Fibroblast of skin of abdomen (primary cell): ENCODE data around the gene RFWD3. TPM values are rescaled to one million over a fixed set of nuclear protein-coding genes. Genes with fewer than 3 reads are reported as not detected.
"Not testable (repeated sequence)": the region's sequence is repeated elsewhere in the genome, so short reads cannot be mapped to it uniquely, and the experiment has no call there.

Experiments
- DNase-seq: peaks from one replicate; pipeline ENCODE4 v3.0.0-alpha.2; 2013
- polyA plus RNA-seq, 2 experiments: library from polyadenylated mRNA; unstranded; fragments of 120-200 nt; gene quantifications; one replicate each; pipeline ENCODE4 v1.2.1, GENCODE V29; 2013; ENCODE audit not compliant: insufficient read length in 2 of 2

Gene RFWD3
- 19.0 TPM for polyA plus RNA-seq (2013, experiment 1 of 2; ENCODE audit: insufficient read length)
- polyA plus RNA-seq (2013, experiment 2 of 2; ENCODE audit: insufficient read length), result 17.7 TPM

GRCh38 chr16:74666425-74667254 is at the start of gene RFWD3:
Gene RFWD3, minus strand, starts transcription at chr16:74666877. Its CDS starts 5,428 bp downstream, at chr16:74661449.
- peak; percentile 99 for DNase-seq

- no peak for DNase-seq
These were observed 49.7 kb upstream of the RFWD3 start for GRCh38 chr16:74716355-74716754.

- DNase-seq, result no peak
These were observed 47.2 kb upstream of the RFWD3 start for GRCh38 chr16:74713876-74714275.

GRCh38 chr16:74713325-74713724 is 46.6 kb upstream of the RFWD3 start:
- no peak for DNase-seq

GRCh38 chr16:74711938-74712337 is 45.3 kb upstream of the RFWD3 start:
- no peak for DNase-seq

- DNase-seq, result no peak
These were observed 43.7 kb upstream of the RFWD3 start for GRCh38 chr16:74710401-74710800.

- DNase-seq, result peak; percentile 56
These were observed 42.8 kb upstream of the RFWD3 start for GRCh38 chr16:74709441-74709877.

GRCh38 chr16:74700438-74701225 is 34.0 kb upstream of the RFWD3 start, which contains the start of gene MLKL:
Gene MLKL, minus strand, starts transcription at chr16:74700862. Its CDS starts 5,105 bp downstream, at chr16:74695757.
- DNase-seq, result peak; percentile 42

GRCh38 chr16:74700116-74700437 is 33.4 kb upstream of the RFWD3 start:
- no peak for DNase-seq

- DNase-seq, result no peak
These were observed 33.0 kb upstream of the RFWD3 start for GRCh38 chr16:74699666-74700065.

GRCh38 chr16:74698222-74698621 is 31.5 kb upstream of the RFWD3 start:
- DNase-seq, result no peak

GRCh38 chr16:74695450-74696422 is 29.1 kb upstream of the RFWD3 start:
- peak; percentile 89 for DNase-seq

GRCh38 chr16:74691093-74691855 is 24.6 kb upstream of the RFWD3 start:
- no peak for DNase-seq

GRCh38 chr16:74682556-74682955 is 15.9 kb upstream of the RFWD3 start:
- no peak for DNase-seq

- DNase-seq, result no peak
These were observed 14.0 kb upstream of the RFWD3 start for GRCh38 chr16:74680681-74681080.

GRCh38 chr16:74679983-74680382 is 13.3 kb upstream of the RFWD3 start:
- no peak for DNase-seq

GRCh38 chr16:74677868-74678267 is 11.2 kb upstream of the RFWD3 start:
- no peak for DNase-seq

- DNase-seq, result no peak
These were observed 7.2 kb upstream of the RFWD3 start for GRCh38 chr16:74673876-74674275.

GRCh38 chr16:74668877-74669276 is 2.2 kb upstream of the RFWD3 start:
- DNase-seq, result not testable (repeated sequence)

- DNase-seq, result peak; percentile 30
These were observed 601 bp upstream of the RFWD3 start for GRCh38 chr16:74667255-74667700.

- no peak for DNase-seq
These were observed 661 bp downstream of the RFWD3 start for GRCh38 chr16:74666010-74666421.
